ENCODE results near the gene ARL13B. TPM values are rescaled to one million over a fixed set of nuclear protein-coding genes. Genes with fewer than 3 reads are reported as not detected.

Gene ARL13B
- total and polyA plus RNA-seq, 2 donors (not counting 3 experiments of a cell fraction or from before 2014, with no cell fraction given), result 3.8 to 8.6 TPM

DNA sequence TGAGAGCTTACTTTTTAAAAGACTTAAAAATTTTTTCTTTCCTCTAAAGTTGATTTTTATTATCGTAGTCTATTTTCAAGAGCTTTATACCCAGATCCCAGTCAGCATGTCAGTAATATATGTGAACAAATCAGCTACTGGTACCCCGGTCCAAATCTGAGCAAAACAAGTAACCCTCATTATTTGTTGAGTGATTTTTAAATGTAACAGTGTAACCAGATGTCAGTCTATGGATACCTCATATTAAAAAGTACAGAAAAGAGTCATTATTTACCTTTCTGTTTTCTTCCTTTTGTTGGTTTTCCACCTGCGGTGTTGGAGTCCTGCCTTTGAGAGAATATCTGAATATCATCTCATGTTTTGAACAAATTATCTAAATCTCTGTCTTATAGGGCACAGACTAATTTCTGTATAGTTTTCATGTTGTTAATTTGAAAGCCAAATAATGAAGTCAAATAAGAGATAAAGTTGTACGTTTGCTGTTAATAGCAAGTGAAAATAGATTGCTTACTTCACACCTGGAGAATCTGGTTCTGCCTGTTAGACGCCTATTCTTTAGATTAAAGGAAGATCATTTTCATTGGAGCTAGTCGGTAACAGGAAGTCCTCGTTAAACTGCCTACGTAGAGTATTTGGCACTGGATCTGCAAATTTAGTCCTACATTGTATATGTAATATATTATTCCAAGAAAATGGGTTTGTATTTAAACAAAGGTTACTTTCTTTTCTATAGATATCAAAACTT lies 48.3 kb downstream of the ARL13B start, which contains the start of gene STX19:
Gene STX19 (minus strand): TSS at position 505 of the 745 bp plus-strand sequence. CDS start 13,328 bp downstream, outside the sequence.
- Histone ChIP-seq H3K4me1 (ENCODE audit: control insufficient read depth, extremely low read depth, insufficient read depth, low read length) (no peaks in the 10 kb centered on the region), H3K9ac (replicated peaks; ENCODE audit: extremely low read depth, insufficient read depth, low read length) (no peak within 1 kb of the TSS), H4K20me1 (replicated peaks; ENCODE audit: control insufficient read depth, extremely low read depth, insufficient read depth, low read length) (no peaks in the 10 kb centered on the region), H2AFZ (ENCODE audit: low read depth, low read length) (no peak within 1 kb of the TSS), H3K9me3 (replicated peaks; ENCODE audit: control insufficient read depth, insufficient read depth, low read length) (no peaks in the 10 kb centered on the region), H3K9me1 (replicated peaks; ENCODE audit: control insufficient read depth, extremely low read depth, insufficient read depth, low read length) (no peaks in the 10 kb centered on the region), H3K36me3 (ENCODE audit: control insufficient read depth in 2 of 2, extremely low read depth in 1 of 2, insufficient read depth in 2 of 2, low read length in 2 of 2) (no peaks in the 10 kb centered on the region), H3K27me3 (ENCODE audit: control insufficient read depth in 2 of 2, insufficient read depth in 2 of 2, low read length in 2 of 2) (no peaks in the 10 kb centered on the region), H3K4me2 (ENCODE audit: insufficient read depth, low read length) (no peak within 1 kb of the TSS), H3K27ac (ENCODE audit: insufficient read depth, low read depth, low read length) (no peak within 1 kb of the TSS), H3K4me3 (replicated peaks in 1 of 3; ENCODE audit: insufficient read depth in 1 of 3, low read depth in 1 of 3, low read length in 3 of 3) (no peak within 1 kb of the TSS), H3K79me2 (ENCODE audit: control insufficient read depth, insufficient read depth, low read length) (no peaks in the 10 kb centered on the region)
- dilution Hi-C loops (cut with MboI; ENCODE audit: extremely low pct_ligation_motif_present, low sequenced_read_pairs), result no loop called here
- ChIA-PET CTCF (interaction anchor here (1.2 to 3.2 kb wide), 4 partner anchors 9 to 41 kb away, joined by 4 to 13 read pairs (median 8); no protein-coding TSS in a partner anchor), POLR2A (interaction anchor here (1.2 kb wide), 1 partner anchor 35 kb away, joined by 3 read pairs; the partner anchor contains the start of genes DHFR2 and NSUN3)
- FAIRE-seq, result no peak
- BruUV-seq (replicated peaks), result no TSS peak
- no peak for DNase-seq (ENCODE audit: low read depth, low spot score)
- intact Hi-C loops (cut with micrococcal nuclease), result no loop called here
- TF ChIP-seq GATA2 (IDR thresholded peaks at IDR 0.05; ENCODE audit: insufficient read depth, insufficient read length, low read depth, low read length) (no peak), EZH2 (IDR thresholded peaks at IDR 0.05; ENCODE audit: borderline replicate concordance, low read depth, low read length, severe bottlenecking) (no peak), JUN (IDR thresholded peaks at IDR 0.05; ENCODE audit: borderline replicate concordance, insufficient read depth, insufficient read length, low read depth) (no peak), FOS (IDR thresholded peaks at IDR 0.05; ENCODE audit: borderline replicate concordance, insufficient read depth, low read length) (no peak), POLR2AphosphoS5 (IDR thresholded peaks at IDR 0.05; ENCODE audit: insufficient read depth, low read depth, low read length) (no peak), POLR2A (IDR thresholded peaks at IDR 0.05; ENCODE audit: low read depth, low read length) (no peak), MYC (IDR thresholded peaks at IDR 0.05; ENCODE audit: low read depth, low read length) (no peak)
- TF ChIP-seq, protein P1, sequence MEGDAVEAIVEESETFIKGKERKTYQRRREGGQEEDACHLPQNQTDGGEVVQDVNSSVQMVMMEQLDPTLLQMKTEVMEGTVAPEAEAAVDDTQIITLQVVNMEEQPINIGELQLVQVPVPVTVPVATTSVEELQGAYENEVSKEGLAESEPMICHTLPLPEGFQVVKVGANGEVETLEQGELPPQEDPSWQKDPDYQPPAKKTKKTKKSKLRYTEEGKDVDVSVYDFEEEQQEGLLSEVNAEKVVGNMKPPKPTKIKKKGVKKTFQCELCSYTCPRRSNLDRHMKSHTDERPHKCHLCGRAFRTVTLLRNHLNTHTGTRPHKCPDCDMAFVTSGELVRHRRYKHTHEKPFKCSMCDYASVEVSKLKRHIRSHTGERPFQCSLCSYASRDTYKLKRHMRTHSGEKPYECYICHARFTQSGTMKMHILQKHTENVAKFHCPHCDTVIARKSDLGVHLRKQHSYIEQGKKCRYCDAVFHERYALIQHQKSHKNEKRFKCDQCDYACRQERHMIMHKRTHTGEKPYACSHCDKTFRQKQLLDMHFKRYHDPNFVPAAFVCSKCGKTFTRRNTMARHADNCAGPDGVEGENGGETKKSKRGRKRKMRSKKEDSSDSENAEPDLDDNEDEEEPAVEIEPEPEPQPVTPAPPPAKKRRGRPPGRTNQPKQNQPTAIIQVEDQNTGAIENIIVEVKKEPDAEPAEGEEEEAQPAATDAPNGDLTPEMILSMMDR (IDR thresholded peaks at IDR 0.05; ENCODE audit: extremely low read depth in 1 of 2, insufficient read depth in 1 of 2, low read depth in 1 of 2, low read length in 2 of 2), result no peak
- TF ChIP-seq, protein P2, sequence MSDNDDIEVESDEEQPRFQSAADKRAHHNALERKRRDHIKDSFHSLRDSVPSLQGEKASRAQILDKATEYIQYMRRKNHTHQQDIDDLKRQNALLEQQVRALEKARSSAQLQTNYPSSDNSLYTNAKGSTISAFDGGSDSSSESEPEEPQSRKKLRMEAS (IDR thresholded peaks at IDR 0.05; ENCODE audit: insufficient read depth, insufficient read length), result no peak
